ENCODE data around the gene DNAH8. TPM values are rescaled to one million over a fixed set of nuclear protein-coding genes. Genes with fewer than 3 reads are reported as not detected.

DNAH8 gene
- polyA plus RNA-seq, 1 of the 3 experiments (the other 2 are of a cell fraction): not detected

DNA sequence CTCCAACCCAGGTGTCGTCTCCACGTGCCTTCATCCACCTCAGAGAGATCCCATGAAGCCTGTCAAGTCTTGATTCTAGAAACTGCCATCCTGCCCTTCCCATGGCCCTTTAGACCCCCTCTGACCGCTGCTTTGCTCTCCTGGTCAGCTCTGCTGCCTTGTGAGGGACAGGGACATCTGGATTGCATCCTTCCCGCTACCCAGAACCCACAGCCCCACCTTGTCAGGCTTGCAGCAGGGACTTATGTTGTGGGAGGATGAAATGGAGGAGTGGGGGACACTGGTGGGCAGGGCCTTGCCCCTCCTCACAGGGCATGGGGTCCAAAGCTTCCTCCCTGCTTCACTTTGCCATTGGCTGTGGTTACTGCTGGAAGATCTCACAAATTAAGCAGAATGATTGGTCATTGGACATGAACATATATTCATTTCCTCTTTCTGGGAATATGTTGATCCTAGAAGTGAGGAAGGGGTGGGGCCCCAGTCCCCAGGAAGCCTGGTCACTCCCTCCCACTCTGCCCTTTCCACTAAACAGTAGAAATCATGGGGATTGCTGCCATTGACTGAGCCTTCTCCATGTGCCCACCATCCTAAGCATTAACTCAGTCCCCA lies 338.0 kb downstream of the DNAH8 start:
- Histone ChIP-seq H3K4me2 (no peak overlapping the region), H3K27me3 (ENCODE audit: insufficient read depth) (peaks cover 3% of the 10 kb centered on the region; the same call in 1 of the 2 replicates), H3K9me2 (no peaks in the 10 kb centered on the region), H3K4me3 (ENCODE audit: low read depth in 2 of 2, low read length in 1 of 2) (no peak overlapping the region), H3K9ac (no peak overlapping the region), H3K36me3 (replicated peaks in 1 of 2; ENCODE audit: control insufficient read depth in 1 of 2, insufficient read depth in 2 of 2, low read length in 1 of 2) (no peaks in the 10 kb centered on the region), H3K9me3 (no peaks in the 10 kb centered on the region), H3K79me2 (ENCODE audit: insufficient read depth) (no peaks in the 10 kb centered on the region), H3F3A (replicated peaks; ENCODE audit: insufficient read depth) (no peaks in the 10 kb centered on the region), H2AFZ (ENCODE audit: low read depth) (no peak overlapping the region), H4K20me1 (ENCODE audit: insufficient read depth) (no peaks in the 10 kb centered on the region), H3K4me1 (ENCODE audit: control insufficient read depth in 1 of 2, insufficient read depth in 2 of 2, low read depth in 1 of 2, low read length in 1 of 2) (peaks cover 0 to 9% of the 10 kb centered on the region in 2 experiments; a peak in 1 of 4 replicates), H3K27ac (ENCODE audit: low read depth in 2 of 2, low read length in 1 of 2) (no peak overlapping the region)
- 19% methylated on average over 4 of the region's 4 CpGs for WGBS (ENCODE audit: low lambda C conversion rate)
- DNase-seq: no peak
- CTCF ChIA-PET: interaction anchor here (0.9 kb wide), 1 partner anchor 13 kb away, joined by 3 read pairs; no protein-coding TSS in a partner anchor
- POLR2A ChIA-PET: no interaction called here
- TF ChIP-seq FOSL2 (IDR thresholded peaks at IDR 0.05; ENCODE audit: borderline replicate concordance, low read depth): no peak
- no peak for TF ChIP-seq EP300 (IDR thresholded peaks at IDR 0.05; ENCODE audit: borderline replicate concordance in 1 of 2, low read depth in 1 of 2, low read length in 1 of 2)
- no peak for TF ChIP-seq TEAD4 (IDR thresholded peaks at IDR 0.05; ENCODE audit: borderline replicate concordance, insufficient read depth)
- no peak for TF ChIP-seq RAD21 (IDR thresholded peaks at IDR 0.05; ENCODE audit: low read length)
- no peak for TF ChIP-seq FOXM1 (IDR thresholded peaks at IDR 0.05; ENCODE audit: low read depth)
- TF ChIP-seq SMC3 (IDR thresholded peaks at IDR 0.05; ENCODE audit: low read depth, low read length): no peak
- no peak for TF ChIP-seq YY1 (IDR thresholded peaks at IDR 0.05; ENCODE audit: low read depth)
- TF ChIP-seq GABPA (IDR thresholded peaks at IDR 0.05; ENCODE audit: low read depth): no peak
- TF ChIP-seq FOXJ3 (CRISPR knock-in tag; IDR thresholded peaks at IDR 0.05): no peak
- no peak for TF ChIP-seq JUND (IDR thresholded peaks at IDR 0.05)
- no peak for TF ChIP-seq TCF12 (IDR thresholded peaks at IDR 0.05)

DNA sequence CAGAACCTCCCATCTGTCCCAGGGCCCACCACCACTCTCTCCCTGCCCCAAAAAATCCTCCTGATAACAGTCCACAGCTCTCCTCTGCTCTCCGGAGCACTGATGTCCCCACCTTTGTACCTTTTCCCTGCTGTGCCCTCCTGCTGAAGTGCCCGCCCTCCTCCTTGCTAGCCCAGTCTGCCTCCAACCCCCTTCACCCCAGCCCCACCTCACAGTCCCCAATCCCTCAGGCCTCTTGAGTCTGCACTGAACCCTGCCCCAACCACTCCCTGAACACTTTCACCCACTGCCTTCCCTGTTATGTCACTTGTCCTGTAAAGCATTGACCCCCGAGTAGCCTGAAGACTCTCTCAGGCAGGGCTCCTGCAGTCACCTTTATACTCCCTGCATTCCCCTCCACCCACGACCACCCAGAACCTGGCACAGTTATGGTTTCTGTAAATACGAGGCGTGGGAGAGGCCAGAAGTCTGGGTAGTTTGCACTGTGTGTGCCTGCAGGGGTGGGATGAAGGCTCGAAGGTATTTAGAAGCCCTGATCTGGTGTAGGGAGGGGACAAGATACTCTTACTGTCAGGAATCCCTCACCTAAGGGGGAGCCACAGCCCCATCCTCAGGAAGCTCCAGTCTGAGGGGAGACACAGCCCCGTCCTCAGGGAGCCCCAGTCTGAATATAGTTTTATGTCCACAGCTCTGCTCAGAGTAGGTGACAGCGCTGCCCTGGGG lies 338.9 kb downstream of the DNAH8 start:
- H3K4me2 ChIP-seq: no peak overlapping the region
- no peaks in the 10 kb centered on the region for H3F3A ChIP-seq (replicated peaks; ENCODE audit: insufficient read depth)
- ChIA-PET POLR2A (no interaction called here), CTCF (interaction anchor here (1.1 to 3.0 kb wide), 3 partner anchors 12 to 81 kb away, joined by 3 to 8 read pairs (median 4); no protein-coding TSS in a partner anchor)
- H3K4me3 ChIP-seq (ENCODE audit: low read depth in 2 of 2, low read length in 1 of 2): no peak overlapping the region
- WGBS (ENCODE audit: low lambda C conversion rate): 31% methylated on average over 9 of the region's 9 CpGs
- H3K36me3 ChIP-seq (replicated peaks in 1 of 2; ENCODE audit: control insufficient read depth in 1 of 2, insufficient read depth in 2 of 2, low read length in 1 of 2): no peaks in the 10 kb centered on the region
- no peaks in the 10 kb centered on the region for H3K9me3 ChIP-seq
- DNase-seq: no peak
- H4K20me1 ChIP-seq (ENCODE audit: insufficient read depth): no peaks in the 10 kb centered on the region
- no peaks in the 10 kb centered on the region for H3K79me2 ChIP-seq (ENCODE audit: insufficient read depth)
- no peak overlapping the region for H3K27ac ChIP-seq (ENCODE audit: low read depth in 2 of 2, low read length in 1 of 2)
- TF ChIP-seq, protein P1, sequence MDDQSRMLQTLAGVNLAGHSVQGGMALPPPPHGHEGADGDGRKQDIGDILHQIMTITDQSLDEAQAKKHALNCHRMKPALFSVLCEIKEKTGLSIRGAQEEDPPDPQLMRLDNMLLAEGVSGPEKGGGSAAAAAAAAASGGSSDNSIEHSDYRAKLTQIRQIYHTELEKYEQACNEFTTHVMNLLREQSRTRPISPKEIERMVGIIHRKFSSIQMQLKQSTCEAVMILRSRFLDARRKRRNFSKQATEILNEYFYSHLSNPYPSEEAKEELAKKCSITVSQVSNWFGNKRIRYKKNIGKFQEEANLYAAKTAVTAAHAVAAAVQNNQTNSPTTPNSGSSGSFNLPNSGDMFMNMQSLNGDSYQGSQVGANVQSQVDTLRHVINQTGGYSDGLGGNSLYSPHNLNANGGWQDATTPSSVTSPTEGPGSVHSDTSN (IDR thresholded peaks at IDR 0.05): no peak
- no peak for TF ChIP-seq JUND (IDR thresholded peaks at IDR 0.05)
- TF ChIP-seq EZH2phosphoT487 (IDR thresholded peaks at IDR 0.05; ENCODE audit: borderline replicate concordance, low read depth): no peak
- no peak for TF ChIP-seq POLR2AphosphoS5 (IDR thresholded peaks at IDR 0.05; ENCODE audit: low read depth, low read length)
- TF ChIP-seq, protein P2, sequence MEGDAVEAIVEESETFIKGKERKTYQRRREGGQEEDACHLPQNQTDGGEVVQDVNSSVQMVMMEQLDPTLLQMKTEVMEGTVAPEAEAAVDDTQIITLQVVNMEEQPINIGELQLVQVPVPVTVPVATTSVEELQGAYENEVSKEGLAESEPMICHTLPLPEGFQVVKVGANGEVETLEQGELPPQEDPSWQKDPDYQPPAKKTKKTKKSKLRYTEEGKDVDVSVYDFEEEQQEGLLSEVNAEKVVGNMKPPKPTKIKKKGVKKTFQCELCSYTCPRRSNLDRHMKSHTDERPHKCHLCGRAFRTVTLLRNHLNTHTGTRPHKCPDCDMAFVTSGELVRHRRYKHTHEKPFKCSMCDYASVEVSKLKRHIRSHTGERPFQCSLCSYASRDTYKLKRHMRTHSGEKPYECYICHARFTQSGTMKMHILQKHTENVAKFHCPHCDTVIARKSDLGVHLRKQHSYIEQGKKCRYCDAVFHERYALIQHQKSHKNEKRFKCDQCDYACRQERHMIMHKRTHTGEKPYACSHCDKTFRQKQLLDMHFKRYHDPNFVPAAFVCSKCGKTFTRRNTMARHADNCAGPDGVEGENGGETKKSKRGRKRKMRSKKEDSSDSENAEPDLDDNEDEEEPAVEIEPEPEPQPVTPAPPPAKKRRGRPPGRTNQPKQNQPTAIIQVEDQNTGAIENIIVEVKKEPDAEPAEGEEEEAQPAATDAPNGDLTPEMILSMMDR (IDR thresholded peaks at IDR 0.05): no peak
- no peaks in the 10 kb centered on the region for H3K9me2 ChIP-seq
- no peaks in the 10 kb centered on the region; the same call in 1 of the 2 replicates for H3K27me3 ChIP-seq (ENCODE audit: insufficient read depth)
- H2AFZ ChIP-seq (ENCODE audit: low read depth): no peak overlapping the region
- H3K4me1 ChIP-seq (ENCODE audit: control insufficient read depth in 1 of 2, insufficient read depth in 2 of 2, low read depth in 1 of 2, low read length in 1 of 2): peaks cover 0 to 17% of the 10 kb centered on the region in 2 experiments; a peak in 1 of 4 replicates
- no peak overlapping the region for H3K9ac ChIP-seq
